Skeletal muscle tissue (tissue), 4 donors: ENCODE data around the gene INPP4B. TPM values are rescaled to one million over a fixed set of nuclear protein-coding genes. Genes with fewer than 3 reads are reported as not detected.

Experiments used
- H3K27ac ChIP-seq: one replicate; pipeline ENCODE4 v1.7.0; 2013; ENCODE audit warnings: mild to moderate bottlenecking, low read depth, low read length, inconsistent platforms
- H3K27me3 ChIP-seq, 3 donors: one replicate each; pipeline ENCODE4 v1.7.0; 2013; ENCODE audit warnings: low read length in 3 of 3; ENCODE audit not compliant: control insufficient read depth in 3 of 3, insufficient read depth in 3 of 3
- H3K36me3 ChIP-seq, 3 donors: one replicate each; pipeline ENCODE4 v1.7.0; 2013; ENCODE audit warnings: low read length in 3 of 3; ENCODE audit not compliant: control insufficient read depth in 3 of 3, insufficient read depth in 3 of 3
- H3K4me1 ChIP-seq, 3 donors: one replicate each; pipeline ENCODE4 v1.7.0; 2013; ENCODE audit warnings: low read length in 3 of 3, mild to moderate bottlenecking in 3 of 3; ENCODE audit not compliant: control insufficient read depth in 3 of 3, insufficient read depth in 3 of 3
- H3K4me3 ChIP-seq, 3 donors: one replicate each; pipeline ENCODE4 v1.7.0; 2013; ENCODE audit warnings: low read length in 3 of 3
- H3K9ac ChIP-seq, 3 donors: one replicate each; pipeline ENCODE4 v1.7.0; 2013; ENCODE audit warnings: low read length in 3 of 3, mild to moderate bottlenecking in 3 of 3, moderate library complexity in 2 of 3, low read depth in 1 of 3
- H3K9me3 ChIP-seq, 3 donors: one replicate each; pipeline ENCODE4 v1.7.0; 2013; ENCODE audit warnings: low read length in 3 of 3; ENCODE audit not compliant: control insufficient read depth in 3 of 3
- total RNA-seq: library from RNA; depleted of rRNA; stranded (reverse); fragments of >200 nt; gene quantifications from one replicate; pipeline ENCODE4 v1.2.3, GENCODE V29; 2014
- donor health status: Osteomylitis.

INPP4B gene
- total RNA-seq, 1 donor from 2014 or later = 52.7 TPM

- H3K27me3 ChIP-seq = no peaks in the 10 kb centered on the region
- H3K4me3 ChIP-seq = no peak overlapping the region
- no peaks in the 10 kb centered on the region for H3K36me3 ChIP-seq
- no peak overlapping the region for H3K9ac ChIP-seq
- no peak overlapping the region for H3K27ac ChIP-seq
- H3K9me3 ChIP-seq = no peaks in the 10 kb centered on the region
- peaks cover 3 to 7% (median 7%) of the 10 kb centered on the region in 3 donors for H3K4me1 ChIP-seq
These were observed 473.4 kb downstream of the INPP4B start for GRCh38 chr4:142372530-142373260.

GRCh38 chr4:142369141-142369540, 477.0 kb downstream of the INPP4B start:
- Histone ChIP-seq H3K4me1 (peaks cover 2 to 9% (median 7%) of the 10 kb centered on the region in 3 donors), H3K4me3 (no peak overlapping the region), H3K27ac (no peak overlapping the region), H3K27me3 (no peaks in the 10 kb centered on the region), H3K36me3 (no peaks in the 10 kb centered on the region), H3K9ac (no peak overlapping the region), H3K9me3 (no peaks in the 10 kb centered on the region)

GRCh38 chr4:142367418-142368180, 478.5 kb downstream of the INPP4B start:
- Histone ChIP-seq H3K27me3 (no peaks in the 10 kb centered on the region), H3K27ac (no peak overlapping the region), H3K9ac (no peak overlapping the region), H3K9me3 (no peaks in the 10 kb centered on the region), H3K4me3 (no peak overlapping the region), H3K36me3 (no peaks in the 10 kb centered on the region), H3K4me1 (peaks cover 0 to 4% (median 3%) of the 10 kb centered on the region in 3 donors)

GRCh38 chr4:142366769-142367181, 479.3 kb downstream of the INPP4B start:
- Histone ChIP-seq H3K4me1 (peaks cover 0 to 3% (median 3%) of the 10 kb centered on the region in 3 donors), H3K36me3 (no peaks in the 10 kb centered on the region), H3K27ac (no peak overlapping the region), H3K4me3 (no peak overlapping the region), H3K27me3 (no peaks in the 10 kb centered on the region), H3K9me3 (no peaks in the 10 kb centered on the region), H3K9ac (no peak overlapping the region)

- H3K4me3 ChIP-seq = no peak overlapping the region
- no peaks in the 10 kb centered on the region for H3K36me3 ChIP-seq
These were observed 480.7 kb downstream of the INPP4B start for GRCh38 chr4:142365391-142365790.

GRCh38 chr4:142363686-142364085, 482.4 kb downstream of the INPP4B start:
- Histone ChIP-seq H3K36me3 (no peaks in the 10 kb centered on the region), H3K27me3 (no peaks in the 10 kb centered on the region), H3K4me1 (peaks cover 0 to 3% (median 3%) of the 10 kb centered on the region in 3 donors), H3K4me3 (no peak overlapping the region), H3K27ac (no peak overlapping the region), H3K9ac (no peak overlapping the region), H3K9me3 (no peaks in the 10 kb centered on the region)

More at GRCh38 chr4:142365391-142365790, 480.7 kb downstream of the INPP4B start:
- H3K27me3 ChIP-seq = no peaks in the 10 kb centered on the region
- no peaks in the 10 kb centered on the region for H3K9me3 ChIP-seq
- peaks cover 0 to 3% (median 3%) of the 10 kb centered on the region in 3 donors for H3K4me1 ChIP-seq
- H3K27ac ChIP-seq = no peak overlapping the region
- no peak overlapping the region for H3K9ac ChIP-seq

GRCh38 chr4:142361981-142362380, 484.1 kb downstream of the INPP4B start:
- Histone ChIP-seq H3K9ac (no peak overlapping the region), H3K4me1 (no peaks in the 10 kb centered on the region), H3K4me3 (no peak overlapping the region), H3K27me3 (no peaks in the 10 kb centered on the region), H3K9me3 (no peaks in the 10 kb centered on the region), H3K27ac (no peak overlapping the region), H3K36me3 (no peaks in the 10 kb centered on the region)

GRCh38 chr4:142360657-142361056, 485.4 kb downstream of the INPP4B start:
- no peaks in the 10 kb centered on the region for H3K4me1 ChIP-seq
- H3K27ac ChIP-seq = no peak overlapping the region
- no peak overlapping the region for H3K9ac ChIP-seq
- no peaks in the 10 kb centered on the region for H3K36me3 ChIP-seq
- H3K27me3 ChIP-seq = no peaks in the 10 kb centered on the region
- no peaks in the 10 kb centered on the region for H3K9me3 ChIP-seq
- no peak overlapping the region for H3K4me3 ChIP-seq

- Histone ChIP-seq H3K4me3 (no peak overlapping the region), H3K27ac (no peak overlapping the region), H3K9me3 (no peaks in the 10 kb centered on the region), H3K9ac (no peak overlapping the region), H3K27me3 (no peaks in the 10 kb centered on the region), H3K4me1 (peaks cover 0 to 9% (median 9%) of the 10 kb centered on the region in 3 donors), H3K36me3 (no peaks in the 10 kb centered on the region)
These were observed 487.4 kb downstream of the INPP4B start for GRCh38 chr4:142358656-142359055.

- H3K36me3 ChIP-seq = no peaks in the 10 kb centered on the region
- peaks cover 7 to 16% (median 9%) of the 10 kb centered on the region in 3 donors for H3K4me1 ChIP-seq
- H3K9ac ChIP-seq = no peak overlapping the region
- H3K27me3 ChIP-seq = no peaks in the 10 kb centered on the region
- no peak overlapping the region for H3K4me3 ChIP-seq
- no peaks in the 10 kb centered on the region for H3K9me3 ChIP-seq
- no peak overlapping the region for H3K27ac ChIP-seq
These were observed 489.3 kb downstream of the INPP4B start for GRCh38 chr4:142356801-142357200.
